Bronchial epithelial cell (primary cell): ENCODE results near the gene C17orf100. TPM values are rescaled to one million over a fixed set of nuclear protein-coding genes. Genes with fewer than 3 reads are reported as not detected.
A peak's percentile ranks its signal among the peaks of the same experiment; 100 is the strongest.

Experiments used
- DNase-seq: peaks from one replicate; pipeline ENCODE4 v3.0.0-alpha.2; 2010; ENCODE audit warnings: low read depth
- FAIRE-seq: peaks from 2 replicates; lab custom pipeline; 2011; peaks lifted over from hg19 to GRCh38; lab: Jason Lieb, UNC
- H3K27me3 ChIP-seq: 2 replicates; pipeline ENCODE4 v1.5.1; 2011; ENCODE audit warnings: low read length; ENCODE audit not compliant: control insufficient read depth, insufficient read depth
- H3K36me3 ChIP-seq: 2 replicates; pipeline ENCODE4 v1.5.1; 2011; ENCODE audit warnings: low read length; ENCODE audit not compliant: control insufficient read depth, insufficient read depth
- H3K4me3 ChIP-seq: 2 replicates; pipeline ENCODE4 v1.5.1; 2011; ENCODE audit warnings: mild to moderate bottlenecking, low read depth, low read length, control low read depth
- total RNA-seq: library from RNA; depleted of rRNA; stranded (reverse); fragments of >200 nt; gene quantifications from 2 replicates; pipeline ENCODE4 v1.2.1, GENCODE V29; 2014
- TF ChIP-seq, protein P1 (sequence below): IDR thresholded peaks from 2 replicates; pipeline ENCODE4 v1.5.1; 2011; ENCODE audit warnings: mild to moderate bottlenecking, moderate library complexity, low read length, control low read depth, inconsistent platforms; ENCODE audit not compliant: insufficient read depth, severe bottlenecking

The C17orf100 gene
- total RNA-seq, 1 donor from 2014 or later, result 0.53 TPM

DNA sequence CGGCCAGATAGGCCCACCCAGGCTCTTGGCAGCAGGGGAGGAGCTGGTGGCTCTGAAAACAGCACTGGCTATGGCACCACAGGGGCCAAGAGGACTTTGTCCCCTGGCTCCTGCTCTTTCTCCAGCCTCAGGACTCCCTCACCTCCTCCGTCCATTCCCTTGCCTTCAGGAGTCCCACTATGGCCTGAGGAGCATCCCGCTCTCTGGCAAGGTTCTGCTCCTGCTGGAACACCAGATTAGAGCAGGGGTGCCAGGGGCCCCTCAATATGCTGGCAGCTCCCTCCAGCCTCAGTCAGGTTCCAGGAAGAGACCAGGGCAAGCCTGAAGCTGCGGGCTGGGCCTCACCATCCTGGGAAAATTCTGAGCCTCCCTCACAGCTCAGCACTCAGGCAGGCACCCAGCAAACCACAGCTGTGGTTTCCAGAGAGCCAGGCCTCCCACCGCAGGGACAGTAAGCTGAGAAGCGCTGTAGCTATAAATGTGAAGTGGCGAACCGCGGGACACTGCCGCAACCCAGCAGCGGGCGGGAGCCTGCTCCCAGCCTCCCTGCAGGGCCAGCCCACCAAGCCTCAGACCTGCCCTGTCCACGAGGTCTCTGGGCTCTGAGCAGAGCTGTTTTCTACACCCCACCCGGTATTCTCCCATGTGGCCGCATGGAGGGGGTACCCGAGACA, 25.7 kb downstream of the C17orf100 start:
- Histone ChIP-seq H3K4me3 (no peak overlapping the region), H3K36me3 (no peaks in the 10 kb centered on the region), H3K27me3 (no peaks in the 10 kb centered on the region)
- TF ChIP-seq, protein P1, sequence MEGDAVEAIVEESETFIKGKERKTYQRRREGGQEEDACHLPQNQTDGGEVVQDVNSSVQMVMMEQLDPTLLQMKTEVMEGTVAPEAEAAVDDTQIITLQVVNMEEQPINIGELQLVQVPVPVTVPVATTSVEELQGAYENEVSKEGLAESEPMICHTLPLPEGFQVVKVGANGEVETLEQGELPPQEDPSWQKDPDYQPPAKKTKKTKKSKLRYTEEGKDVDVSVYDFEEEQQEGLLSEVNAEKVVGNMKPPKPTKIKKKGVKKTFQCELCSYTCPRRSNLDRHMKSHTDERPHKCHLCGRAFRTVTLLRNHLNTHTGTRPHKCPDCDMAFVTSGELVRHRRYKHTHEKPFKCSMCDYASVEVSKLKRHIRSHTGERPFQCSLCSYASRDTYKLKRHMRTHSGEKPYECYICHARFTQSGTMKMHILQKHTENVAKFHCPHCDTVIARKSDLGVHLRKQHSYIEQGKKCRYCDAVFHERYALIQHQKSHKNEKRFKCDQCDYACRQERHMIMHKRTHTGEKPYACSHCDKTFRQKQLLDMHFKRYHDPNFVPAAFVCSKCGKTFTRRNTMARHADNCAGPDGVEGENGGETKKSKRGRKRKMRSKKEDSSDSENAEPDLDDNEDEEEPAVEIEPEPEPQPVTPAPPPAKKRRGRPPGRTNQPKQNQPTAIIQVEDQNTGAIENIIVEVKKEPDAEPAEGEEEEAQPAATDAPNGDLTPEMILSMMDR, result no peak
- DNase-seq (no peak), FAIRE-seq (no peak)

GRCh38 chr17:6677946-6678345, 26.4 kb downstream of the C17orf100 start:
- TF ChIP-seq, protein P1, result no peak
- H3K27me3 ChIP-seq, result no peaks in the 10 kb centered on the region
- H3K4me3 ChIP-seq, result no peak overlapping the region
- H3K36me3 ChIP-seq, result no peaks in the 10 kb centered on the region
- DNase-seq (no peak), FAIRE-seq (no peak)

DNA sequence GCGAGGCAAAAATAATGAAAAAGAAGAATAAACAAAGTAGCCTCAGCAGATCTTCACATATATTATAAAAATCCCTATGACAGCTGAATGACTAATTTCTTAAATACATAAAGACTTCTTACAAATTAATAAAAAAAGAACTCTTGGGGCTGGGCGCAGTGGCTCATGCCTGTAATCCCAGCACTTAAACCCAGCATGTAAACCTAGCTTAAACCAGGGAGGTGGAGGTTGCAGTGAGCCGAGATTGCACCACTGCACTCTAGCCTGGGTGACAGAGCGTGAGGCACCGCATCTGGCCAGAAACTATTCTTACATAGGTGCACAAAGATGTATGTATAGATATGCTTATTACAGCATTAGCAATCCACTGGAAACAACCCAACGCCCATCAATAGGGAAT, 27.7 kb downstream of the C17orf100 start:
- Histone ChIP-seq H3K27me3 (no peaks in the 10 kb centered on the region), H3K4me3 (no peak overlapping the region), H3K36me3 (no peaks in the 10 kb centered on the region)
- TF ChIP-seq, protein P1, result no peak
- no peak for FAIRE-seq
- DNase-seq, result peak; percentile 36

DNA sequence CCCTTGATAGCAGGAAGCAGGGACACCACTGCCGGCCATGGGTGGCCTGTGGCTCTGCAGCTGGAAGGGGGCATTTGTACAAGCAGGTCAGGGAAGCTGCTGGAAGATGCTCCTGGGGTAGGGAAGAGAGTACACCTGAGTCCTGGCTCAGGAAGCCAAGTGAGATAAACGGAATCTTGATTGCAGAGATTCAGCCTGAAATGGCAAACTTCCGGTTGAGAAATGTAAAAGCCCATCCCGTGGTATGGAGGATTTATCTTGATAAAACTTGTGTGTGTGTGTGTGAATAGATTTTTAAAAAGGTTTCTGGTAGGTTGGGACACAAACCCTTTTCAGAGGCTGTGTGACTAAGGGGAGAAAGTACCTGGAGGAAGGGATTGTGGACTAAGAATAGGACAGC, 29.6 kb downstream of the C17orf100 start:
- TF ChIP-seq, protein P1, result no peak
- DNase-seq (peak; percentile 17), FAIRE-seq (peak; percentile 77)
- no peak overlapping the region for H3K4me3 ChIP-seq
- no peaks in the 10 kb centered on the region for H3K36me3 ChIP-seq
- no peaks in the 10 kb centered on the region for H3K27me3 ChIP-seq

GRCh38 chr17:6681671-6682070, 30.1 kb downstream of the C17orf100 start:
- TF ChIP-seq, protein P1, result no peak
- DNase-seq, result peak; percentile 80
- FAIRE-seq, result no peak
- H3K4me3 ChIP-seq, result no peak overlapping the region
- H3K36me3 ChIP-seq, result no peaks in the 10 kb centered on the region
- no peaks in the 10 kb centered on the region for H3K27me3 ChIP-seq

- no peak overlapping the region for H3K4me3 ChIP-seq
- H3K36me3 ChIP-seq, result no peaks in the 10 kb centered on the region
- no peak for DNase-seq
- TF ChIP-seq, protein P1, result no peak
- no peaks in the 10 kb centered on the region for H3K27me3 ChIP-seq
- FAIRE-seq, result no peak
Observed at GRCh38 chr17:6682339-6682738, 30.8 kb downstream of the C17orf100 start.
